Immature natural killer cell (primary cell): ENCODE data around the gene LIPN. TPM values are rescaled to one million over a fixed set of nuclear protein-coding genes. Genes with fewer than 3 reads are reported as not detected.
A peak's percentile ranks its signal among the peaks of the same experiment; 100 is the strongest.

Experiments used
- DNase-seq, 3 donors: peaks; one replicate each; pipeline ENCODE4 v3.0.0; 2022; ENCODE audit warnings: mixed read lengths in 1 of 3
- H3K27ac Mint-ChIP-seq, 6 donors: one replicate each; pipeline ENCODE4 v1.8.0; 2020; ENCODE audit warnings: mixed read lengths in 6 of 6, mild to moderate bottlenecking in 5 of 6, inconsistent platforms in 4 of 6, moderate library complexity in 3 of 6
- H3K27me3 Mint-ChIP-seq, 3 donors: one replicate each; pipeline ENCODE4 v1.8.0; 2020 to 2021; ENCODE audit warnings: low read depth in 3 of 3, mild to moderate bottlenecking in 3 of 3, mixed read lengths in 3 of 3, moderate library complexity in 3 of 3, inconsistent platforms in 1 of 3
- H3K36me3 Mint-ChIP-seq, 3 donors: one replicate each; pipeline ENCODE4 v1.8.0; 2020; ENCODE audit warnings: mixed read lengths in 3 of 3, inconsistent platforms in 2 of 3, mild to moderate bottlenecking in 2 of 3
- H3K4me1 Mint-ChIP-seq, 2 donors: one replicate each; pipeline ENCODE4 v1.8.0; 2020; ENCODE audit warnings: inconsistent platforms in 2 of 2, mild to moderate bottlenecking in 2 of 2, mixed read lengths in 2 of 2, moderate library complexity in 1 of 2
- H3K4me3 Mint-ChIP-seq, 5 donors: one replicate each; pipeline ENCODE4 v1.8.0; 2020; ENCODE audit warnings: mild to moderate bottlenecking in 5 of 5, mixed read lengths in 5 of 5, inconsistent platforms in 3 of 5, moderate library complexity in 3 of 5
- H3K9me3 Mint-ChIP-seq, 6 donors: one replicate each; pipeline ENCODE4 v1.8.0; 2020; ENCODE audit warnings: mild to moderate bottlenecking in 6 of 6, mixed read lengths in 6 of 6, inconsistent platforms in 4 of 6, moderate library complexity in 3 of 6
- polyA plus RNA-seq, 3 donors: library from polyadenylated mRNA; unstranded; fragments of 300-500 nt; fragmentation: Illumina TruSeq; gene quantifications; one replicate each; pipeline ENCODE4 v1.2.3, GENCODE V29; 2021

The LIPN gene
- polyA plus RNA-seq, 3 donors from 2014 or later: not detected

GRCh38 chr10:88820748-88821401 is 61.1 kb downstream of the LIPN start:
- H3K4me1 Mint-ChIP-seq: peaks cover 23 to 33% of the 10 kb centered on the region in 2 donors
- H3K27ac Mint-ChIP-seq: no peak overlapping the region
- H3K9me3 Mint-ChIP-seq: no peaks in the 10 kb centered on the region
- peaks cover 0 to 4% (median 0%) of the 10 kb centered on the region in 3 donors for H3K27me3 Mint-ChIP-seq
- H3K36me3 Mint-ChIP-seq: peaks cover 0 to 3% (median 0%) of the 10 kb centered on the region in 3 donors
- H3K4me3 Mint-ChIP-seq: no peak overlapping the region
- DNase-seq: no peak

- Mint-ChIP-seq H3K36me3 (peaks cover 0 to 5% (median 3%) of the 10 kb centered on the region in 3 donors), H3K4me3 (peak overlapping the region; percentile 27 to 70 (median 41)), H3K27me3 (peaks cover 0 to 4% (median 2%) of the 10 kb centered on the region in 3 donors), H3K27ac (peak overlapping the region; percentile 31 to 99 (median 78)), H3K9me3 (no peaks in the 10 kb centered on the region), H3K4me1 (peaks cover 49 to 51% of the 10 kb centered on the region in 2 donors)
- no peak for DNase-seq
These were observed 66.6 kb downstream of the LIPN start for GRCh38 chr10:88826388-88826787.

GRCh38 chr10:88827671-88828070 is 67.9 kb downstream of the LIPN start:
- Mint-ChIP-seq H3K4me3 (no peak overlapping the region), H3K27ac (peak overlapping the region in 2 of 6 donors; percentile 20 to 57), H3K4me1 (peaks cover 55 to 60% of the 10 kb centered on the region in 2 donors), H3K27me3 (peaks cover 0 to 4% (median 2%) of the 10 kb centered on the region in 3 donors), H3K9me3 (no peaks in the 10 kb centered on the region), H3K36me3 (peaks cover 0 to 5% (median 3%) of the 10 kb centered on the region in 3 donors)
- DNase-seq: no peak

GRCh38 chr10:88828310-88828709 is 68.5 kb downstream of the LIPN start:
- Mint-ChIP-seq H3K4me1 (peaks cover 59 to 67% of the 10 kb centered on the region in 2 donors), H3K27me3 (peaks cover 0 to 4% (median 2%) of the 10 kb centered on the region in 3 donors), H3K4me3 (no peak overlapping the region), H3K9me3 (no peaks in the 10 kb centered on the region), H3K36me3 (peaks cover 0 to 5% (median 3%) of the 10 kb centered on the region in 3 donors), H3K27ac (no peak overlapping the region)
- no peak for DNase-seq

Other genes with a start within 250 kb of the LIPN start
- gene RNLS, start 176.7 kb upstream of the LIPN start, polyA plus RNA-seq: 1 to 10 TPM; 4.8 to 7.0 (median 6.4) TPM
- under 1 TPM in 2 of 3 donors, not detected in 1; 0.16 to 0.29 TPM for gene LIPJ, start 173.3 kb upstream of the LIPN start, polyA plus RNA-seq
- gene LIPF, start 95.6 kb upstream of the LIPN start, polyA plus RNA-seq: not detected
- gene LIPK, start 53.8 kb upstream of the LIPN start, polyA plus RNA-seq: not detected
- not detected for gene LIPM, start 42.7 kb downstream of the LIPN start, polyA plus RNA-seq
- gene ANKRD22, start 91.8 kb downstream of the LIPN start, polyA plus RNA-seq: 1 to 10 TPM in 1 of 3 donors, under 1 TPM in 1, not detected in 1; 0.84 to 1.2 TPM
- gene STAMBPL1, start 120.2 kb downstream of the LIPN start, polyA plus RNA-seq: 1 to 10 TPM; 4.2 to 8.4 (median 7.3) TPM
- 10 to 100 TPM in 2 of 3 donors, 1 to 10 TPM in 1; 6.9 to 36.2 (median 12.6) TPM for gene ACTA2, start 192.8 kb downstream of the LIPN start, polyA plus RNA-seq
- gene FAS, start 230.8 kb downstream of the LIPN start, polyA plus RNA-seq: 10 to 100 TPM in 2 of 3 donors, 1 to 10 TPM in 1; 9.7 to 14.3 (median 11.1) TPM